Dermis blood vessel endothelial cell (primary cell): ENCODE data around the gene CCDC57. TPM values are rescaled to one million over a fixed set of nuclear protein-coding genes. Genes with fewer than 3 reads are reported as not detected.
A peak's percentile ranks its signal among the peaks of the same experiment; 100 is the strongest.

Experiments
- DNase-seq: peaks from one replicate; pipeline ENCODE4 v3.0.0; 2010
- total RNA-seq: library from RNA; depleted of rRNA; stranded (reverse); fragments of >200 nt; gene quantifications from 2 replicates; pipeline ENCODE4 v1.2.3, GENCODE V29; 2014

CCDC57 gene
- total RNA-seq, 1 donor from 2014 or later, result 9.4 TPM

- peak; percentile 63 for DNase-seq
These were observed 33.9 kb upstream of the CCDC57 start for GRCh38 chr17:82246365-82247181.

- DNase-seq, result no peak
These were observed 33.4 kb upstream of the CCDC57 start for GRCh38 chr17:82246040-82246364.

- no peak for DNase-seq
These were observed 32.7 kb upstream of the CCDC57 start for GRCh38 chr17:82245134-82246039.

GRCh38 chr17:82244413-82245133 is 31.9 kb upstream of the CCDC57 start:
- DNase-seq, result peak; percentile 56

GRCh38 chr17:82243648-82244412 is 31.2 kb upstream of the CCDC57 start:
- DNase-seq, result no peak

- DNase-seq, result no peak
These were observed 30.5 kb upstream of the CCDC57 start for GRCh38 chr17:82242977-82243647.

- DNase-seq, result no peak
These were observed 30.0 kb upstream of the CCDC57 start for GRCh38 chr17:82242698-82242976.

GRCh38 chr17:82241926-82242697 is 29.5 kb upstream of the CCDC57 start:
- DNase-seq, result no peak

- DNase-seq, result peak; percentile 81
These were observed 28.7 kb upstream of the CCDC57 start for GRCh38 chr17:82241183-82241925.

- no peak for DNase-seq
These were observed 28.0 kb upstream of the CCDC57 start for GRCh38 chr17:82240506-82241182.

GRCh38 chr17:82239926-82240505 is 27.4 kb upstream of the CCDC57 start:
- DNase-seq, result no peak

GRCh38 chr17:82239401-82239925 is 26.8 kb upstream of the CCDC57 start:
- no peak for DNase-seq

- DNase-seq, result no peak
These were observed 26.0 kb upstream of the CCDC57 start for GRCh38 chr17:82238472-82239201.

- no peak for DNase-seq
These were observed 25.3 kb upstream of the CCDC57 start for GRCh38 chr17:82237746-82238471.

GRCh38 chr17:82237083-82237745 is 24.6 kb upstream of the CCDC57 start:
- no peak for DNase-seq

- peak; percentile 69 for DNase-seq
These were observed 23.7 kb upstream of the CCDC57 start for GRCh38 chr17:82236142-82236971.
